Fibroblast of skin of abdomen (primary cell): ENCODE data around the gene PTPN9. TPM values are rescaled to one million over a fixed set of nuclear protein-coding genes. Genes with fewer than 3 reads are reported as not detected.
"Not testable (repeated sequence)": the region's sequence is repeated elsewhere in the genome, so short reads cannot be mapped to it uniquely, and the experiment has no call there.

ENCODE experiments used
- DNase-seq: peaks from one replicate; pipeline ENCODE4 v3.0.0-alpha.2; 2013
- polyA plus RNA-seq, 2 experiments: library from polyadenylated mRNA; unstranded; fragments of 120-200 nt; gene quantifications; one replicate each; pipeline ENCODE4 v1.2.1, GENCODE V29; 2013; ENCODE audit not compliant: insufficient read length in 2 of 2

Gene PTPN9
- 40.8 TPM for polyA plus RNA-seq (2013, experiment 1 of 2; ENCODE audit: insufficient read length)
- polyA plus RNA-seq (2013, experiment 2 of 2; ENCODE audit: insufficient read length): 38.3 TPM

DNA sequence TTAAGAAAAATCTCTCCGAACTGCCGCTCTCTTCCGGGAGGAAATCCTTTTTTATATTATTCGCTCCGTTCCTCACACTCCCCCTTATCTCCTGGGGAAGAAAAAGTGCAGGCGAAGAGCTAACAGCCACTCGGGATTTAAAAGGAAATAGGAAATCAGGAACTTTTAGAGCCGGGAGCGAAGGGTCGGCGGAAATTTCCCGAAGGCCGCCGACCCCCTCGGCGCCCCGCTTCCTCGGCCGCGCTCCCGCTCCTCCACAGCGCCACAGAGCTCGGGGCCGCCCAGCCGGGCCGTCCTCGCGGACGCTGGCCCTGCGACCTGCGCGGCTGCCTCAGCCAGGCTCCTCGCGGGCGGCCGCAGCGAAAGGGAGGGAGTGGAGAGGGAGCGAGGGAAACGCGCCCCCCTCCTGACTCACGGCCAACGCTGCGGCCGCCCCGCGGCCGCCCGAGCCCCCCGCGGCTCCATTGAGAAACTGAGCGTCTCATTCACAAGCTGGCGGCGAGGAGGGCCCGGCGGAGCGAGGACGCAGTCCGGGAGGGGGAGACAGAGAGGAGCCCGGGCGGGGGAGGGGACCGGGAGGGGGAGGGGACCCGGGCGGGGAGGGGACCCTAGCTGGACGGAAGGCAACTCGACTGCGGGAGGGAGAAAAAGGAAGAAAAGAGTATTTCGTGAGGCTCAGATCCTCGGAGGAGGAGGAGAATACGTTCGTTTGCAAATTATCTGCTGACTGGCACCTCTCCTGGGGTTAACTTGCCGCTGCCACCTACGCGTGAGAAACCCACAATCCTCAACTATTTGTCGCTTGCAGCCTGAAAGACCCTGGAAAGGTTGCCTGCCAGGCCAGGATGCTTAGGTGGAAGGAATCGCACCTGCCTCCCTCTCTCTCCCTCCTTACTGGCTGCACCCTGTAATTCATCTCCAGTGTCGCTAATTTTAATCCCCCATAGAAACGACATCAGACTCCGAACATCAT is at the start of gene PTPN9:
Gene PTPN9, minus strand, starts transcription at position 368 of the 973 bp plus-strand sequence. CDS start 539 bp downstream, outside the sequence.
- DNase-seq: peak; percentile 85

DNA sequence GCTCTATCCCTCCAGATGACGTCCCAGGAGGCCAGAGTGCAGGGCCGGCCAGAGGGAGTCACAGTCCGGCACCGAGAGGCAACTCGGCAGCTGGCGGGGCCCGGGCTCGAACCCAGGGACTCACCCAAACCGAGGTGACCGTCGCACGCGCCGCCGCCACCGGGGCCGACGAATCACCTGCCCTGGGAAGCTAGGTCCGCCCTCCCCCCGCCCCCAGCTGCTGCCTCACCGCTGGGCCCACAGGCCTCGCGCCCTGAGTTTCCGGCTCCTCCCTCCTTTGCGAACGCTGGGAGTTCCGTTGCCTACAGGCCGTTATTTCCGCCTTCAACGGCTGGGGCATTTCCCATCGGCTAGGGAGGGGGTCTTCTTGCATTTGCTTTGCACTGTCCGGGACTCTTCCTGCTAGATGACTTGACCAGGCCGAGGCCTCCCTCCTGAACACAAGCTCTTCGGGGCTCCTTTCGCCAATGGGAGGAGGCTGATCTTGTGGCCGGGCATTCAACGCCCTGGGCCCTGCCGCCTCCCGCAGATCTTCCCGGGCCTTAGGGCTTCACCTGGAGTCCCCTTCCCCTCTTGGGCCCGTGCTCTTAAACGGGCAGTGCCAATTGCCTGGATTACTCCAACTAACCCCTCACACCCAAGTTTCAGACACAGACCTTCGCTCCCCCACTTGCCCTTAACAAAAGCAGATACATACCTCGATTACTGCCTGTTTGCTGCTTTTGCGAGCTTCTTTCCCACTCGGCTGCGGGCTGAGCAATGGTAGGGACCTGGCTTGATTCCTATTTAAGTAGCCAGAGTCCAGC is 46.6 kb upstream of the PTPN9 start, which contains the start of gene SNUPN:
Gene SNUPN, minus strand, starts transcription at position 184 of the 806 bp plus-strand sequence. CDS start 4,674 bp downstream, outside the sequence.
- DNase-seq: peak; percentile 94

DNA sequence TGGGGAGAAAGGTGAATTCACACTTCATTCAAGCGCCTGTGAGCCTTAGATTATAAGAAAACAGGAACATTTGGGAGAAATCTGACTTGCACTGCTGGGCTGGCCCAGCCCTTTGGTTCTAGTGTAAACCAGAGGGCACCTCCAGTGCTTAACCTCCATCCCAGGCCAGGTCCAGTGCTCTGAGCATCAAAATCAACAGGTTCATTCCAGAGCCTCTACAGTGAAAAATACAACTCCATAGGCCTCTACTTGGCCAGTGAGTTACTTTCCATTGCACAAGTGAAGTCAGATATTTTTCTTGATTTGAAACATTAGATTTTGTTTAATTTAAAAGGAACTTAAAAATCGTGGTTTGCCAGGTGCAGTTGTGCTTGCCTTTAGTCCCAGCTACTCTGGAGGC is 43.4 kb upstream of the PTPN9 start:
- no peak for DNase-seq

DNA sequence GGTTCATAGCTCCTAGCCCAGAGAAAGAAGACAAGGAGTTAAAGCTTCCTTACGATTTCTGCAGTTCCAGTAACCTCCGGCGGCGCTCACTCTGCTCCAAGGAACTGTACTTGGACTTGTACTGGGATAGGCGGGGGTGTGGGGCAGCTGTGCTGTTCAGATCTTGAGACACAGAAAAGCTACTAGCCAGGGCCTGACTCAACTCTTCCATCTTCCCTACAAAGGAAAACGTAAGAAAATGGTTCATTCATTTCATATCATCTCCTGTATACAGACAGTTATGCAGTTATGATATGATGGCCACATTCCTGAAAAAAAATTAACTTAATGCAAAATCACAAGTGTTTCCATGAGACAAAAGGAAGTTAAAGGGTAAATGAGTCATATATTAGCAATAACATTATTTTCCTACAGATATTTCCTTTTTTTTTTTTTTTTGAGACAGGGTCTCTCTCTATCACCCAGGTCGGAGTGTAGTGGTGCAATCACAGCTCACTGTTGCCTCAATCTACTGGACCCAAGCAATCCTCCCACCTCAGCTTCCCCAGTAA is 41.8 kb upstream of the PTPN9 start:
- DNase-seq: peak; percentile 93

DNA sequence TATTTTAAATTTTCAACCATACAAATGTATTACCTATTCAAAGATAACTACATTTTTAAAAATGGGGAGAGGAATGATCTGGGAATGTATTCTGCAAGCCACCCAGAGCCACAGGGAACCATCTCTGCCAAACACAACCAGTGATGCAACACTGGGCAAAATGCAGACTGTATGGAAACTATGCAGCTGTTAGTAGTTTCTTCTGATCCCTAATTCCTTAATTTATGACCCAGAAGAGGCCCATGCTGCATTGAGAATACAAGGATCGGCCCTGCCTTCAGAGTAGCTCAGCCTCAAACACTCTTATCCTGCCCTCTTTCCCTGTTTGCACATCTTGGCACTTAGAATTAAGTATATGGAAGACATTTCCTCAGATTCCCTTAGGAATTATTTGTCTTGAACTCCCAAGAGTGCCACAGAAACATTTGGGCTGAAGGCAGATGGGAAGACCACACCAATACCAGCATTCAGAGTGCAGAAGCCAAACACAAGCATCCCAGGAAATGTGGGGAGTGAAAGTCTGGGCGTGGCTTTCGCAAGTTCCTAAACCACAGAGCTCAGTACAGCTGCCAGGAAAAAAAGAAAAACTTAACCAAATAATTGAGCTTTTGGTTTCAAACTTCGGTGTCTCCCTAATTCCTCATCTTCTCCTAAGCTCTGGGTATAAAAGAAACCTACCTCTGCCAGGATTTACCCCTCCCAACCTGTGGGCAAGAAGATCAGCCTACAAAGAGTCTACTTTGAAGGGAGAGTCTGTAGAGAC is 41.1 kb upstream of the PTPN9 start:
- DNase-seq: peak; percentile 79

DNA sequence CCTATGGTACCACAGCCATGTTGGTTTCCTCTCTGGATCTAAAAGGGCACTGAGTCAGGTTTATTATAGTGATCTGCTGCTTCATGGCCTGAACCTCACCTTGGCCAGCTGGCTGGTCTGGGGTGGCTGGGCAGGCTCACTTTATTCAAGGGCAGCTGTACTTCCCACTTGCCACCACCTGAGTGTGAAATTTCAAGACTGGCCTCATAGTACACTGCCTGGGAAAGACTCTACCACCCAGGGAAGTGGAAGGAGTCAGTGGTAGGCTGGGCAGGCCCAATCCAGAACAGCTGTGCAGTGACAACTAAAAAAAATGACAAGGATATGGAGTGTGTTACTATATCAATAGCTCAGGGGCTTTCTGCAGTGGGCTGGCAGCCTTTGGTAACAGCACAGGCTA is 37.7 kb upstream of the PTPN9 start:
- no peak for DNase-seq

DNA sequence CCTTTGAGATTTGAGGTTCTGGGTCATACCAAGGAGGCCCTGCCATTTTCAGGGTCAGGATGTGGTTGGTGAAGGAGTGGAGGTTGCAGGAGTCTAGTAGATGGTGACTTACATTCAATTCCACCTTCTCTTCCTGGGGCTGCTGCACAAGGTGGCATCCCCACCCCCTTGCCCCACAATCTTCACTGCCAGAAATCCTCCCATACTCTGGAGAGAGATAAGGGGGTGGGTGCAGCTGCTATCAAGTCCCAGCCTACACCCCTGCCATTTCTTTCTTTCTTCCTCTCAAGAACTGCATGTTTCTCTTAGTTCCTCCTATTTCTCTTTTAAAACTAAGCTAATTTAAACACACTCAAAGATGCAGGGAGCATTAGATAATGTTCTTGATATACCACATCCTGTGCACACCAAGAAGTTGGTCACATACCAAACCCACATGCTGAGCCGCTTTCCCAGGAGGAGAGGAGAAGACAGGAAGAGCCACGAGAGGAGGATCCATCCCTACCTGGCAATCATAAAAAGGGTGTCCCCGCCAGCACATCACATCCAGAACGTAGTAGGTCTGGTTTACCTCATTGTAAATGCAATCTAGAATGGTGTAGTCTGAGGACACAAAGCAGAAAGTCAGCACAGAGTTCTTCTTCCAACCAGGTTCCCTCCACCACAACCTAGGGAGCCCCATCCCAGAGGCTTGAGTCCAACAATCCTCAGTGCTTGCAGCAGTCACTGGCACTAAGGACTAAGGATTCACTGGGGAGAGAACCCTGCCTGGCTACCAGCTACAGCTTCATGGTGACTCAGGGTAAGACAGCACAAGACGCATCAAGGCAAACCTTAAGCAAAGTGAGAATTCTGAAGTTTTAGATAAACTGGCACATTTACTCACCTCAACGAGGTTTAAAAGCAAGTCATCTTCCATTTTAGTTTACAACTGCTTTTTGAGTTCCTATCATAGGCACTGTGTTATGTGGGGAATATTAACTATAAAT is 27.9 kb upstream of the PTPN9 start:
- DNase-seq: peak; percentile 28

DNA sequence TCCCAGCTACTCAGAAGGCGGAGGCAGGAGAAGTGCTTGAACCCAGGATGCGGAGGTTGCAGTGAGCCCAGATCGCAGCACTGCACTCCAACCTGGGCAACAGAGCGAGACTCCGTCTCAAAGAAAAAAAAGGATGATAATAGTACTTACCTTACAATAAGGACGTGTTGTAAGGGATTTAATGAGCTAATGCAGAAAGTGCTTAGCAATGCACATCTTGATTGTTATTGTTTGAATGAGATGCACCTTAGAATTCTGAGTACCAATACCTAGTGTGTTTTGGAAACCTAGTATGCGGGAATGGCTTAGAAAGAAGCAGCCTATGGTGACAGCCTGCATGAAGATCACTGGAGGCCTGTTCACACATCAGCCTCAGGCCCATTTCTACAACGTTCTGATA is 26.9 kb upstream of the PTPN9 start:
- no peak for DNase-seq

DNA sequence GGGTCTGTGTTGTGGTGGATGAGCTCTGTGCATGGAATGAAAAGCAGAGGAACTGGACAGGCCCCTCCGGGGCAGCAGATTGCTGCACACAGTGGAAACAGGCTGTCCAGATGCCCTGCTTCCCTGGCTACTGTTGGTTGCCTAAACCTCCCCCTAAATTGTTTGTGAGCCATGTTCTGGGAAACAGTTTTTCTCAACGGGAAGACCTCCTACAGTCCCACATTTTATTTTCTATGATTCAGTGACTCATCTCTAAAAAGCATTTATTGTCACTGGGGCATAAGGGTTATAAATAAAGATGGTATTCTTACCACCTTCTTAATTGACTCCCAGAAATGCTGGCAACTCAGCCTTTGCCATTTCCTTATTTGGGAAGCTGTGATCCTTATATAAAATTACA is 20.3 kb upstream of the PTPN9 start:
- no peak for DNase-seq

DNA sequence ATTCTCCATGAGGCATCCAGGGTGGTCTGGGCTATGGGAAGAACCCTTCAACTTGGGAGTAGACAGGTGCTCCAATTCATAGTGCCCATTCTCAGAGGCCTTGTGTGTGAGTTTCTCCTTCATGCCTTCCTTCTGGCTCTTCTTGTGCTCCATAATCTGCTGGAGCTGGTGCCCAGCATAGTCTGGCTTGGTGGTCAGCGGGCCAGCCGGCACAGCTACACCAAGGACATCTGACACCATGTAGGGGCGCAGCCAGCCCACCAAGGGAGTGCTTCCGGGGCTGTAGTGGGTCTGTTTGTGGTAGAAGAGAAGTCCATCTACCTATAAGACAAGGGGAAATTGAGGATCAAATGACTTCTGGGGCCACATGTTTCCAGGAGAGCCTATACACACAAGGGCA is 19.2 kb upstream of the PTPN9 start:
- DNase-seq: no peak

DNA sequence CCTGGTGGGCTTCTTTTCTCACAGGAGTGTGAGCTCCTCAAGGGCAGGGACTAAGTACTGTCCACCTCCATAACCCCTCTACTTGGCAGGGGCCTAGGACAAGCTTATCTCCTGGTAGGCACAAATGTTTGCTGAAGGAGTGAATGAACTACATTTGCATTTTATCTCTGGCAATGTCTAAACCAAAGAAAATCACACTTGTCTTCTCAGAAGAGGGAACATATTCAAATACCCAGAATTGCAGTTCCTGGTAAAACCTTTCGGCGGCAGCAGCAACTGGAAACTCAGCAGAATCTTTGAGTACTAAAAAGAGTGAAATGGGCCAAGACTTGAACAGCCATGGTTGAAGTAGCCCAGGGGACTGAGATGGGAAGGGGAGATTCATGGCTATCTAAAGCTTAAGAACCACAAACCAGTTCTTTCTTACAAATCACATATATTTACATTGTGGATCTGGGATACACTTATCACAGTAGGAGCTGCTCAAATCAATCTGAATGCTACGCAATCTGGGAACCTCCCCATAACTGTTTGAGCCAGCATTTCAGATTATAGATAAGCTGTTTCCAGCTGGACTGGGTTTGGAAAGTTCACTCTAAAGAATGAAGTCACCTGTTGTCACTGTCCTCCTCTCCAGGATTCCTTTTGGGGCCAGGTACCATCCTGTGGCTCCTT is 18.7 kb upstream of the PTPN9 start:
- no peak for DNase-seq

DNA sequence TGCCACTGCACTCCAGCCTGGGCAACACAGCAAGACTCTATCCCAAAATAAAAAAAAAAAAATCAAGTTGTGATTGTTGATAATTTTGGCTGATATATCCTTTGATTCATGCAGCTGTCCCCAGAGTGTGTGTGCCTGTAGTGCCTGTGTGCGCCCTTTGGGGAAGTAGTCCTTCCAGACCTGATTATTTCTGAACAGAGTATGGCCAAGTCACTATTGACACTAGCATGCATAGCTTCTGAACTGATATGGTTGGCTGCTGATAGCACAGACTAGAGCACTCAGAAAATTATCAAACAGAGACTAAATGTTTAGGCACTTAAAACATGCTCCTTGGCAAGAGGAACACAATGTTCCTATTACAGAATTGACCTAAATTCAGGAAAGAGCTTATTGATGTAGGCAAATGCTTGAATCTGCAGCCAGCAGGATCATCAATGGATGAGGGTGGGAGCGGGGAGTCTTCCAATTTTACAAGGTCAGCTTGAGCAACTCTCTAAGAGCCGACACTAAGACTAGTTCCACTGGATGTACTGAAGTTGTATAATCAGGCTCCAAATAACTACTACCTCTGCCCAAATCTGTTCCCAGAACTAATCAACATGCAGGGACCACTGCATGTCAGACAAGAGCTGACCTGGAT is 17.7 kb upstream of the PTPN9 start:
- DNase-seq: no peak

DNA sequence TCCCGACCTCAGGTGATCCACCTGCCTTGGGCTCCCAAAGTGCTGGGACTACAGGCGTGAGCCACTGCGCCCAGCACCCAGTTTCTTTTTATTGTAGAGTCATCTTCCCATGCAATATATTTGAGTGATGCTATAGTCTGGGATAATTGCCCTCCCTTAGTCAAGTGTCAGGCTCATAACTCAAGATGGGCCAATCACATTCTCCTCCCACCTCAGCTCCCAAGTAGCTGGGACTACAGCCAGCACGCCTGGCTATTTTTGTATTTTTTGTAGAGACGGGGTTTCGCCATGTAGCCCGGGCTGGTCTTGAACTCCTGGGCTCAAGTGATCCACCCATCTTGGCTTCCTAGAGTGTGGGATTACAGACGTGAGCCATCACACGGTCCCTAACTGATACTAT is 15.2 kb upstream of the PTPN9 start:
- no peak for DNase-seq

DNA sequence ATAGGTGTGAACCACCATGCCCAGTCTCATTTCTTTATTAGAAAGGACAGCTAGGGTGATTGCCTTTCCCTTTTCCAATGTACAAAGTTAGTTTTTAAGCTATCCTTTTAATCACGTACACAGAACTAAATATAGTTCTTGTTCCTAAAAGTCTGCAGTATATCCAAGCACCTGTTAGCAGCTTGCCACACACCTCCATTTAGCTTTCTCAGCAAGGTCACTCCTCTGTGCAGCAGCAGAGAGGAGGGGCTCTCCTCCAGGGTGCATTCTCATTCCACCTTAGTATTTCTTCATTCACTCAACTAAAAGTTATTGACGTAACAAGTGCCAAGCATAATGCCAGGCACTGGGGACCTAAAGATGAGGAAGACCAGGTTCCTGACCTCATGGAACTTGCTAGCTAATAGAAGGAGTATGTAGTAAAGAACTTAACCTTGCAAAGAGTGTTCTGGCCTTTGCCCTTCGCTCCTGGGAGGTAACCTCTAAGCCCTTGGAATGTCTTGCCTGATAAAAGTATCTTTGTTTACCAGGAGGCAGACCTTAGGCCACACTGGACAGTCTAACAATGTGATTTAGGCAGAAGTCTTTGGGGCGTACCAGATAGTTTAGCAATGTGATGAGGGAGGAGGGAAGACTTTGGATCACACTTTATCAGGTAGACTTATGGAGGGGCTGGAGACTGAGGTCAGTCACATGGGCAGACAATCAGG is 12.7 kb upstream of the PTPN9 start:
- no peak for DNase-seq

DNA sequence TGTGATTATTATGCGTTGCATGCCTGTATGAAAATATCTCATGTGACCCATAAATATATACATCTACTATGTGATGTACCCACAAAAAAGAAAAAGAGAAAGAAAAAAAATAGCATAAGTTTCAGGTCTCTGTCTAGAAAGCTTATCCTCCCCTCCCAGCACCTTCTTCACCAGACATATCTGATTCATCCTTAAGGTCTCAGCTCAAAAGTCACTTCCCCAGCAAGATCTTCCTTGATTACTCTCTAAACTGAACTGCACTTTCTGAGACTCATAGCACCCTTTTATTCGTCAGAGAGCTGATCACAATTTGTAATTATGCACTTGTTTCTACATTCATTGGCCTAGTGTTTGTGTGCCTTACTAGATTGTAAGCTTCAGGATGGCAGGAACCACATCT is 11.1 kb upstream of the PTPN9 start:
- DNase-seq: no peak

DNA sequence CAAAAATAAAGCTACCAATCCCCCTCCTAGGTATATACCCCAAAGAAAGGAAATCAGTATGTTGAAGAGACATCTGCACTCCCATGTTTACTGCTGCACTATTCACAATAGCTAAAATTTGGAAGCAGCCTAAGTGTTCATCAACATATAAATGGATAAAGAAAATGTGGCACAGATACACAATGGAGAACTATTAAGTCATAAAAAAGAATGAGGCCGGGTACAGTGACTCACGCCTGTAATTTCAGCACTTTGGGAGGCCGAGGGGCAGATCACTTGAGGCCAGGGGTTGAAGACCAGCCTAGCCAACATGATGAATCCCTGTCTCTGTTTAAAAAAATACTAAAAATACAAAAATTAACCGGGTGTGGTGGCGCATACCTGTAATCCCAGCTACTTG is 10.0 kb upstream of the PTPN9 start:
- DNase-seq: no peak

DNA sequence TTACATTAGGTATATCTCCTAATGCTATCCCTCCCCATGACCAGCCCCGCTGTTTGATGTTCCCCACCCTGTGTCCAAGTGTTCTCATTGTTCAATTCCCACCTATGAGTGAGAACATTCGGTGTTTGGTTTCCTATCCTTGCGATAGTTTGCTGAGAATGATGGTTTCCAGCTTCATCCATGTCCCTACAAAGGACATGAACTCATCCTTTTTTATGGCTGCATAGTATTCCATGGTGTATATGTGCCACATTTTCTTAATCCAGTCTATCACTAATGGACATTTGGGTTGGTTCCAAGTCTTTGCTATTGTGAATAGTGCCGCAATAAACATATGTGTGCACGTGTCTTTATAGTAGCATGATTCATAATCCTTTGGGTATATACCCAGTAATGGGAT is 7.3 kb upstream of the PTPN9 start:
- not testable (repeated sequence) for DNase-seq

DNA sequence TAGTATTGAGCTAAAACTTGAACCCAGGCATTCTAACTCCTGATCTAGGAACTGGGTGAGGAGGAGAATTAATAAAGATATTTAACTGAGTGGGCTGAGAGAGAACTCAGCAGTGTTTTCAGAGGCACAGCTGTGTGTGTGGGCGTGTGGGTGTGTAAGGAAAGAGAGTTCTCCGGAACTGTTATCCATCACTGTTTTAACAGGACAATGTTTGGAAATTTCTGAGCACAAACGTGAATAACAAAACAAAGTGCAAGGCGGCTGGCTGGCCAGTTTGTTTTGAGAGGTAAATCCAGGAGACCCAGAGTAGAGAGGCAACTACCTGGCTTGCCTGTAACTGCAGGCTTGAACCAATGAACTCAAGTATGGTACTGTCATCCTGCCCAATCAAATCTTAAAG is 5.0 kb upstream of the PTPN9 start:
- no peak for DNase-seq

DNA sequence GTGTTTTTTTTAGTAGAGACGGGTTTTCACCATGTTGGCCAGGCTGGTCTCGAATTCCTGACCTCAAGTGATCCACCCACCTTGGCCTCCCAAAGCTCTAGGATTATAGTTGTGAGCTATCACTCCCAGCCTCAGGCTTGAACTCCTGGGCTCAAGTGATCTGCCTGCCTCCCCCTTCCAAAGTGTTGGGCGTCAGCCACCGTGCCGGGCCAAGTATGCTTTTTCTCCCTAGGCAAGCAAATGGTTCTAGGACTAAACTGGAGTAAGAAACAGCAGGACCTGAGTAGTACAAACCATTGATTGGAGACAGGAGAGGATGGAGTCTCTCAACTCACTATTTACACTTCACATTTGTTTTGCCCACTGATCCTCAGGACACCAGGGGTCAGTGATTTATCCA is 4.6 kb upstream of the PTPN9 start:
- no peak for DNase-seq
